Neural progenitor cell (in vitro differentiated cells): ENCODE results near the gene GDF11. TPM values are rescaled to one million over a fixed set of nuclear protein-coding genes. Genes with fewer than 3 reads are reported as not detected.

Experiments
- DNase-seq: peaks from one replicate; pipeline ENCODE4 v3.0.0-alpha.2; 2016; ENCODE audit warnings: low spot score
- H2AFZ ChIP-seq: fragments of 200-600 bp; sonication (generic); replicated peaks from 2 replicates; pipeline ENCODE4 v1.6.1; 2016; ENCODE audit warnings: antibody characterized with exemption
- H3F3A ChIP-seq: fragments of 200-600 bp; sonication (generic); 2 replicates; pipeline ENCODE4 v1.6.1; 2016; ENCODE audit warnings: antibody characterized with exemption, low read depth
- H3K27ac ChIP-seq: fragments of 200-600 bp; sonication (generic); 2 replicates; pipeline ENCODE4 v1.5.1; 2016; ENCODE audit warnings: mild to moderate bottlenecking
- H3K27me3 ChIP-seq: fragments of 200-600 bp; sonication (generic); 2 replicates; pipeline ENCODE4 v1.6.1; 2016; ENCODE audit warnings: mild to moderate bottlenecking, moderate library complexity
- H3K36me3 ChIP-seq: fragments of 200-600 bp; sonication (generic); 2 replicates; pipeline ENCODE4 v1.5.1; 2016
- H3K4me1 ChIP-seq: fragments of 200-600 bp; sonication (generic); 2 replicates; pipeline ENCODE4 v1.6.1; 2016; ENCODE audit warnings: mixed run types
- H3K4me2 ChIP-seq: fragments of 200-600 bp; sonication (generic); 2 replicates; pipeline ENCODE4 v1.6.1; 2016
- H3K4me3 ChIP-seq: fragments of 200-600 bp; sonication (generic); 2 replicates; pipeline ENCODE4 v1.5.1; 2016
- H3K79me2 ChIP-seq: fragments of 200-600 bp; sonication (generic); 2 replicates; pipeline ENCODE4 v1.6.1; 2016; ENCODE audit warnings: low read depth
- H3K9ac ChIP-seq: fragments of 200-600 bp; sonication (generic); 2 replicates; pipeline ENCODE4 v1.6.1; 2016
- H3K9me3 ChIP-seq: fragments of 200-600 bp; sonication (generic); 2 replicates; pipeline ENCODE4 v1.5.1; 2016; ENCODE audit warnings: low read depth
- H4K20me1 ChIP-seq: fragments of 200-600 bp; sonication (generic); 2 replicates; pipeline ENCODE4 v1.6.1; 2016; ENCODE audit warnings: low read depth
- H3K27ac Mint-ChIP-seq: 3 replicates; pipeline ENCODE4 v1.8.0; 2021; ENCODE audit warnings: mixed read lengths
- H3K27me3 Mint-ChIP-seq: 2 replicates; pipeline ENCODE4 v1.8.0; 2022; ENCODE audit warnings: low read depth, mild to moderate bottlenecking, inconsistent platforms, moderate library complexity, mixed read lengths; ENCODE audit not compliant: insufficient read depth
- H3K36me3 Mint-ChIP-seq: 3 replicates; pipeline ENCODE4 v1.8.0; 2021; ENCODE audit warnings: mixed read lengths
- H3K4me1 Mint-ChIP-seq: 3 replicates; pipeline ENCODE4 v1.8.0; 2021; ENCODE audit warnings: mixed read lengths
- H3K4me3 Mint-ChIP-seq: 3 replicates; pipeline ENCODE4 v1.8.0; 2021; ENCODE audit warnings: mild to moderate bottlenecking, moderate library complexity, mixed read lengths
- H3K9me3 Mint-ChIP-seq: 3 replicates; pipeline ENCODE4 v1.8.0; 2020; ENCODE audit warnings: mixed read lengths
- EZH2 ChIP-seq: fragments of 200-600 bp; sonication (generic); IDR thresholded peaks from 2 replicates; pipeline ENCODE4 v1.6.1; 2017; ENCODE audit warnings: antibody characterized with exemption, mild to moderate bottlenecking, moderate library complexity
- EZH2phosphoT487 ChIP-seq: fragments of 200-600 bp; sonication (generic); IDR thresholded peaks from 2 replicates; pipeline ENCODE4 v1.6.1; 2017; ENCODE audit warnings: antibody characterized with exemption
- total RNA-seq: library from RNA; depleted of rRNA; stranded (reverse); fragments of >200 nt; gene quantifications from 2 replicates; pipeline ENCODE4 v1.2.3, GENCODE V29; 2015; ENCODE audit warnings: low replicate concordance
- TF ChIP-seq, protein P1 (sequence below): fragments of 200-600 bp; sonication (generic); IDR thresholded peaks from 2 replicates; pipeline ENCODE4 v1.5.1; 2017; ENCODE audit warnings: antibody characterized with exemption, mild to moderate bottlenecking

GDF11 gene
- total RNA-seq, 1 donor from 2014 or later: 9.1 TPM

DNA sequence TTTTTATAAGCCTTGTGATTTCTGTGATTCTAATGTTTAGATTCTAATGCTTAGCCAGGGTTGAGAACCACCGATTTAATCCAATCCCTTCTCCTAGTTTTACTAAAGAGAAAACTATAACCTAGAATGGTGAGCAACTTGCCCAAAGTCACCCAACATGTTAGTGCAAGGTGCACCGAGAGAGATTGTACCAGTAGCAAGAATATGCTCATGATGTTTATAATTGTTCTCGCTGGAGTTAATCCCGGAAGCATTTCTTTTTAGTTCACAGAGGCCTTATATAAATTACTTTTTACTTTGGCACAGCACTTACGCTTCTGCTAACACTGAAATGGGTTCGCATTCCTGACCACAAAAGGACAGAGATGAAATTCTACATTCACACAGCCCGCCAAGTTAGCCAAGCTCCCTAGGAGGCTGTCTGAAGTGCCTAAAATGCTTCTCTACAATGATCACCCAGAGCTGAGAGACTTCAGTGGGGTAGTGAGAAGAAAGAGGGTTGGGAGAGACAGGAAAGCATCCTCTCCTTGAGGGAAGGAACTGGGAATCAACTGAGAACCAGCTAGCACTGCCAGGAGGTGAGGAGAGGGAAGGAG lies 27.7 kb upstream of the GDF11 start:
- Mint-ChIP-seq H3K36me3 (peaks cover 3% of the 10 kb centered on the region), H3K27me3 (peaks cover 18% of the 10 kb centered on the region), H3K27ac (peak overlapping the region; percentile 97), H3K4me1 (peaks cover 41% of the 10 kb centered on the region), H3K4me3 (peak overlapping the region; percentile 92), H3K9me3 (peaks cover 6% of the 10 kb centered on the region)
- Histone ChIP-seq H2AFZ (peak overlapping the region; percentile 87), H3K79me2 (peaks cover 16% of the 10 kb centered on the region), H3K27ac (no peak overlapping the region), H3K4me2 (peak overlapping the region; percentile 79), H3K36me3 (no peaks in the 10 kb centered on the region), H3K4me1 (peaks cover 31% of the 10 kb centered on the region), H4K20me1 (no peaks in the 10 kb centered on the region), H3K4me3 (peak overlapping the region; percentile 88), H3K27me3 (peaks cover 15% of the 10 kb centered on the region), H3K9me3 (no peaks in the 10 kb centered on the region), H3F3A (peaks cover 38% of the 10 kb centered on the region), H3K9ac (no peak overlapping the region)
- TF ChIP-seq EZH2phosphoT487 (no peak), EZH2 (no peak)
- TF ChIP-seq, protein P1, sequence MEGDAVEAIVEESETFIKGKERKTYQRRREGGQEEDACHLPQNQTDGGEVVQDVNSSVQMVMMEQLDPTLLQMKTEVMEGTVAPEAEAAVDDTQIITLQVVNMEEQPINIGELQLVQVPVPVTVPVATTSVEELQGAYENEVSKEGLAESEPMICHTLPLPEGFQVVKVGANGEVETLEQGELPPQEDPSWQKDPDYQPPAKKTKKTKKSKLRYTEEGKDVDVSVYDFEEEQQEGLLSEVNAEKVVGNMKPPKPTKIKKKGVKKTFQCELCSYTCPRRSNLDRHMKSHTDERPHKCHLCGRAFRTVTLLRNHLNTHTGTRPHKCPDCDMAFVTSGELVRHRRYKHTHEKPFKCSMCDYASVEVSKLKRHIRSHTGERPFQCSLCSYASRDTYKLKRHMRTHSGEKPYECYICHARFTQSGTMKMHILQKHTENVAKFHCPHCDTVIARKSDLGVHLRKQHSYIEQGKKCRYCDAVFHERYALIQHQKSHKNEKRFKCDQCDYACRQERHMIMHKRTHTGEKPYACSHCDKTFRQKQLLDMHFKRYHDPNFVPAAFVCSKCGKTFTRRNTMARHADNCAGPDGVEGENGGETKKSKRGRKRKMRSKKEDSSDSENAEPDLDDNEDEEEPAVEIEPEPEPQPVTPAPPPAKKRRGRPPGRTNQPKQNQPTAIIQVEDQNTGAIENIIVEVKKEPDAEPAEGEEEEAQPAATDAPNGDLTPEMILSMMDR: no peak
- no peak for DNase-seq

DNA sequence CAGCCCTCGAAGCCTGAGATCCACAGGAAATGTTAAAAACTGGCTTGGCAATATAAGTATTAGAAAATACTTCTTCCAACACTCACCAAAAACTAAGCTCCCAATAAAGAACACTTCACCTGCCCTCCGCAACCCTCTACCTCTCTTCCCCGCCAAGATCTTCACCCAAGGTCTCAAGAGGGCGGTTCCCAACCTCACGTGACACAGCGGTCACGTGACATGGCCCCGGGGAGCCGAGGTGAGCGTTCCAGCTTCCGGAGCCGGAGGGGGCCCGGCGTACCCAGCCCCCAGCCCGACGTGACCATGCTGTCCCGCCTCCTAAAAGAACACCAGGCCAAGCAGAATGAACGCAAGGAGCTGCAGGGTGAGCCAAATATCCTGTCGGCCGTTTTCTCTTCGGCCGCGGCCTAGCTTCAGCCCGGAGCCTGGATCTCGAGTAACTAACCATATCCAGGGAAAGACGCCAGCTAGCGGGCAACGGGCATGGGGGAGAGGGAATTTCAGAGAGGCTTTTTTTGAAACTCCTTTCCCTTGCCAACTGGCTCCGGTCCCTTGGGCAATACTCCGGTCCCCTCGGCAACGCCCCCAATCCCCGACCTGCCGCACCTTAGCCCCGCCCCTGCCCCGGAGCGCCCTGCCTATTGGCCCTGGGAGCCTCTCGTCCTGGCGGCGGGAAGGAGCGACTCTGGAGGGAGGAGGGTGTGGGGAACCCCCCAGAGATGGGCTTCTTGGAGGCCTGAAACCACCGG lies 26.9 kb upstream of the GDF11 start, which contains the start of gene BLOC1S1:
BLOC1S1 (plus strand) TSS at position 214 of the 749 bp plus-strand sequence; CDS start at position 220, 6 bp downstream.
- H3K27ac ChIP-seq: peak within 1 kb of the TSS; percentile 85
- DNase-seq: peak; percentile 95
- Mint-ChIP-seq H3K36me3 (peaks cover 3% of the 10 kb centered on the region), H3K27me3 (peaks cover 20% of the 10 kb centered on the region), H3K27ac (peak within 1 kb of the TSS; percentile 97), H3K9me3 (peaks cover 6% of the 10 kb centered on the region), H3K4me1 (peaks cover 41% of the 10 kb centered on the region), H3K4me3 (peak within 1 kb of the TSS; percentile 92)
- peaks cover 31% of the 10 kb centered on the region for H3K4me1 ChIP-seq
- TF ChIP-seq EZH2phosphoT487 (no peak), EZH2 (no peak)
- TF ChIP-seq, protein P1: no peak
- peak within 1 kb of the TSS; percentile 79 for H3K4me2 ChIP-seq
- peaks cover 15% of the 10 kb centered on the region for H3K27me3 ChIP-seq
- no peaks in the 10 kb centered on the region for H3K9me3 ChIP-seq
- H3K9ac ChIP-seq: peak within 1 kb of the TSS; percentile 59
- peak within 1 kb of the TSS; percentile 87 for H2AFZ ChIP-seq
- no peaks in the 10 kb centered on the region for H4K20me1 ChIP-seq
- H3K36me3 ChIP-seq: no peaks in the 10 kb centered on the region
- peaks cover 16% of the 10 kb centered on the region for H3K79me2 ChIP-seq
- peaks cover 38% of the 10 kb centered on the region for H3F3A ChIP-seq
- H3K4me3 ChIP-seq: peak within 1 kb of the TSS; percentile 88

DNA sequence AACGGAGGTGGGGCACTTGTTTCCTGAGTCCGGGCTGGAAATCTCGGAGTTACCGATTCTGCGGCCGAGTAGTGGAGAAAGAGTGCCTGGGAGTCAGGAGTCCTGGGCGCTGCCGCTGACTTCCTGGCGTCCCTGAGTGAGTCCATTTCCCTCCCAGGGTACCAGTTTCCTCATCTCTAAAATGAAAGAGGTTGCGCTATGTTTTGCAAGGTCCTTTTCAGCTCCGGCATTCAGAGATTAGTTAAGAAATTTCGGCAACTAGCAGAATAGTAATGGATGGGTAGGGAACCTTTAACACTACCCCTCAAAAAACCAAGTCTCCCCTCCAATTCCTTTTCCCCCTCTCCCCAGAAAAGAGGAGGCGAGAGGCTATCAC lies 26.4 kb upstream of the GDF11 start:
- H3K4me2 ChIP-seq: peak overlapping the region; percentile 79
- no peak for DNase-seq
- H3K27me3 Mint-ChIP-seq: peaks cover 20% of the 10 kb centered on the region
- no peaks in the 10 kb centered on the region for H3K9me3 ChIP-seq
- H3K4me1 ChIP-seq: peaks cover 31% of the 10 kb centered on the region
- peaks cover 6% of the 10 kb centered on the region for H3K9me3 Mint-ChIP-seq
- peaks cover 41% of the 10 kb centered on the region for H3K4me1 Mint-ChIP-seq
- TF ChIP-seq EZH2phosphoT487 (no peak), EZH2 (no peak)
- TF ChIP-seq, protein P1: no peak
- peaks cover 16% of the 10 kb centered on the region for H3K79me2 ChIP-seq
- peaks cover 3% of the 10 kb centered on the region for H3K36me3 Mint-ChIP-seq
- H4K20me1 ChIP-seq: no peaks in the 10 kb centered on the region
- peaks cover 38% of the 10 kb centered on the region for H3F3A ChIP-seq
- H3K4me3 Mint-ChIP-seq: peak overlapping the region; percentile 92
- peaks cover 12% of the 10 kb centered on the region for H3K27me3 ChIP-seq
- H3K27ac ChIP-seq: peak overlapping the region; percentile 85
- peak overlapping the region; percentile 59 for H3K9ac ChIP-seq
- peak overlapping the region; percentile 87 for H2AFZ ChIP-seq
- H3K27ac Mint-ChIP-seq: peak overlapping the region; percentile 79
- peak overlapping the region; percentile 88 for H3K4me3 ChIP-seq
- H3K36me3 ChIP-seq: no peaks in the 10 kb centered on the region
